GM04504 (cell line): ENCODE measurements around the gene NPHP3.
"Not testable (repeated sequence)": the region's sequence is repeated elsewhere in the genome, so short reads cannot be mapped to it uniquely, and the experiment has no call there.

Experiments
- DNase-seq: peaks from one replicate; pipeline ENCODE4 v3.0.0-alpha.2; 2012; ENCODE audit warnings: low read depth

Gene NPHP3, protein sequence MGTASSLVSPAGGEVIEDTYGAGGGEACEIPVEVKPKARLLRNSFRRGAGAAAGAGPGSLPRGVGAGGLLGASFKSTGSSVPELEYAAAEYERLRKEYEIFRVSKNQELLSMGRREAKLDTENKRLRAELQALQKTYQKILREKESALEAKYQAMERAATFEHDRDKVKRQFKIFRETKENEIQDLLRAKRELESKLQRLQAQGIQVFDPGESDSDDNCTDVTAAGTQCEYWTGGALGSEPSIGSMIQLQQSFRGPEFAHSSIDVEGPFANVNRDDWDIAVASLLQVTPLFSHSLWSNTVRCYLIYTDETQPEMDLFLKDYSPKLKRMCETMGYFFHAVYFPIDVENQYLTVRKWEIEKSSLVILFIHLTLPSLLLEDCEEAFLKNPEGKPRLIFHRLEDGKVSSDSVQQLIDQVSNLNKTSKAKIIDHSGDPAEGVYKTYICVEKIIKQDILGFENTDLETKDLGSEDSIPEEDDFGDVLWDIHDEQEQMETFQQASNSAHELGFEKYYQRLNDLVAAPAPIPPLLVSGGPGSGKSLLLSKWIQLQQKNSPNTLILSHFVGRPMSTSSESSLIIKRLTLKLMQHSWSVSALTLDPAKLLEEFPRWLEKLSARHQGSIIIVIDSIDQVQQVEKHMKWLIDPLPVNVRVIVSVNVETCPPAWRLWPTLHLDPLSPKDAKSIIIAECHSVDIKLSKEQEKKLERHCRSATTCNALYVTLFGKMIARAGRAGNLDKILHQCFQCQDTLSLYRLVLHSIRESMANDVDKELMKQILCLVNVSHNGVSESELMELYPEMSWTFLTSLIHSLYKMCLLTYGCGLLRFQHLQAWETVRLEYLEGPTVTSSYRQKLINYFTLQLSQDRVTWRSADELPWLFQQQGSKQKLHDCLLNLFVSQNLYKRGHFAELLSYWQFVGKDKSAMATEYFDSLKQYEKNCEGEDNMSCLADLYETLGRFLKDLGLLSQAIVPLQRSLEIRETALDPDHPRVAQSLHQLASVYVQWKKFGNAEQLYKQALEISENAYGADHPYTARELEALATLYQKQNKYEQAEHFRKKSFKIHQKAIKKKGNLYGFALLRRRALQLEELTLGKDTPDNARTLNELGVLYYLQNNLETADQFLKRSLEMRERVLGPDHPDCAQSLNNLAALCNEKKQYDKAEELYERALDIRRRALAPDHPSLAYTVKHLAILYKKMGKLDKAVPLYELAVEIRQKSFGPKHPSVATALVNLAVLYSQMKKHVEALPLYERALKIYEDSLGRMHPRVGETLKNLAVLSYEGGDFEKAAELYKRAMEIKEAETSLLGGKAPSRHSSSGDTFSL (N-terminal part only)

DNA sequence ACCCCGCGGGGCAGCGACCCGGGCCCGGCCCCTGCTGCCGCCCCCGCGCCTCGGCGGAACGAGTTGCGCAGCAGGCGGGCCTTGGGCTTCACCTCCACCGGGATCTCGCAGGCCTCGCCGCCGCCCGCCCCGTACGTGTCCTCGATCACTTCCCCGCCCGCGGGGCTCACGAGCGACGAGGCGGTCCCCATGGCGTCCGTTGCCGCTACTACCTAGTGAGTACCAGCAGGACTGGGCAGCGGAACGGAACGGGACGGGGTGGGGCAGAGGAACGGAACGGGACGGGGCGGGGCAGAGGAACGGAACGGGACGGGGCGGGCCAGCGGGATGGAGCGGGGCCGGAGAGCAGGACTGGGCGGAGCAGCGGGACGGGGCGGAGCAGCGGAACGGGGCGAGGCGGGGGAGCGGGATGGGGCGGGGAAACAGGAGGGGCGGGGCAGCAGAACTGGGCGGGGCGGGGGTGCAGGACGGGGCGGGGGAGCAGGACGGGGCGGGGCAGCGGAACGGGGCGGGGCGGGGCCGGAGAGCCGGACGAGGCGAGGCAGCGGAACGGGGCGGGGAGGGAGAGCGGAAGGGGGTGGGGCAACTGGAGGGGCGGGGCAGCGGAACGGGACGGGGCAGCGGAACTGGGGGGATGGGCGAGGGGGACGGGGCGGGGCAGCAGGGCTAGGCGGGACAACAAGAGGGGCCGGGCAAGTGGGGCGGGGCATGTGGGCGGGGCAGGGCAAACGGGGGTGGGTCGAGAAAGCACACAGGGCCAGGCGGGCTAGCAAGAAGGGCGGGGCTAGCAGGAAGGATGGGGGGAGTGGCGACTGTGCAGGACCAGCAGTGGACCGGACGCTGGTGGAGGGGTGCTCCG lies at the start of gene NPHP3:
TSS of gene NPHP3 (minus strand) at position 245 of the 859 bp plus-strand sequence. CDS start at position 191, 54 bp downstream.
- peak; percentile 94 for DNase-seq

GRCh38 chr3:132758740-132759139 lies 36.5 kb upstream of the NPHP3 start:
- DNase-seq, result no peak

DNA sequence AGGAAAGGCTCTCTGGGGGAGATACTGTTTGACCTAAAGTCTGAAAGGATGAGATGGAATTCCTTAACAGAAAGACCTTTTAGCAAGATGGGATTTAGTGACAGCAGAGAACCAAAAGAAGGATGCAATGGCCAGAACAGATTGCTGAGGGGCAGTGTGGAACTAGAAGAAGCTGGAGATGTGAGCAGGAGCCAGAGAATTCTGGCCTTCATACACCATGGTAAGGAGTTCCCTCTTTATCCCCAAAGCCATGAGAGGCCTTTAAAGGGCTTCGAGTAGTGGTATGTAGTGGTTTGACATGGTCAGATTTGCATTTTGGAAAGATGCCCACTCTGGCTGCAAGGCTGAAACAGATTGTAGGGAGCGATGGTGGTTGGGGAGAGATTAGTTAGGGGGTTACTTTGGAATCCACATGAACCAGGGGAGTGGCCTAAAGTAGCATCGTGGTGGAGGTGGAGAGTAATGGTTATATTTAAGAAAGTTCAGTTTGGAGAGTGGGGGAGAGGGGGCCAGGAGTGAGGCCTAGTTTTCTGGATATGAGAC lies 34.0 kb upstream of the NPHP3 start:
- no peak for DNase-seq

- DNase-seq, result no peak
Measured at GRCh38 chr3:132753946-132754345, 31.7 kb upstream of the NPHP3 start.

- no peak for DNase-seq
Measured at GRCh38 chr3:132749786-132750185, 27.6 kb upstream of the NPHP3 start.

DNA sequence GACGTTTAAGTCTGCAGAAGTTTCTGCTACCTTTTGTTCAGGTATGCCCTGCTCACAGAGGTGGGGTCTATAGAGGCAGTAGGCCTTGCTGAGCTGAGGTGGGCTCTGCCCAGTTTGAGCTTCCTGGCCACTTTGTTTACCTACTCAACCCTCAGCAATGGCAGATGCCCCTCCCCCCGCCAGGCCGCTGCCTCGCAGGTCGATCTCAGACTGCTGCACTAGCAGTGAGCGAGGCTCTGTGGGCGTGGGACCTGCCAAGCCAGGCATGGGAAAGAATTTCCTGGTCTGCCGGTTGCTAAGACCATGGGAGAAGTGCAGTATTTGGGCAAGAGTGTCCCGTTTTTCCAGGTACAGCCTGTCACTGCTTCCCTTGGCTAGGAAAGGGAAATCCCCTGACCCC lies 24.5 kb upstream of the NPHP3 start:
- DNase-seq, result not testable (repeated sequence)

- DNase-seq, result no peak
Measured at GRCh38 chr3:132738314-132738713, 16.1 kb upstream of the NPHP3 start.

DNA sequence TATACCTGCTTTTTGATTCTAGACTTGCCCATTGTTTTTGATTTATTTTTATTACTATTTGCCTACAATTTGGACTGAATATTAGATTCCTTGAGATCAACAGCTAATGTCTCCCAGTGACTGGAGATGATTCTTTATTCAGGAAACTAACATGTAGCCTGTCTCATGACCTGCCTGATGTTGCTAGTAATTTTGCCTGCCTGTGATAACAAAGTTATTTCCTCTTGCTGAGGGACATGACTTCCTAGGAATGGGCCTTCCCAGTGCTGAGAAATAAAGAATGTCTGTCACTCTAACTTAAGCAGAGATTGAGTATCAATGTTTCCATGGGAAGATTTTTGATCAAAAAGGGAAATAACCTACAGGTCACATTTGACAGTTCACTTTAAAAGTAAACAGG lies 13.4 kb upstream of the NPHP3 start:
- DNase-seq, result no peak

GRCh38 chr3:132730891-132731580 lies 8.8 kb upstream of the NPHP3 start:
- peak; percentile 28 for DNase-seq

DNA sequence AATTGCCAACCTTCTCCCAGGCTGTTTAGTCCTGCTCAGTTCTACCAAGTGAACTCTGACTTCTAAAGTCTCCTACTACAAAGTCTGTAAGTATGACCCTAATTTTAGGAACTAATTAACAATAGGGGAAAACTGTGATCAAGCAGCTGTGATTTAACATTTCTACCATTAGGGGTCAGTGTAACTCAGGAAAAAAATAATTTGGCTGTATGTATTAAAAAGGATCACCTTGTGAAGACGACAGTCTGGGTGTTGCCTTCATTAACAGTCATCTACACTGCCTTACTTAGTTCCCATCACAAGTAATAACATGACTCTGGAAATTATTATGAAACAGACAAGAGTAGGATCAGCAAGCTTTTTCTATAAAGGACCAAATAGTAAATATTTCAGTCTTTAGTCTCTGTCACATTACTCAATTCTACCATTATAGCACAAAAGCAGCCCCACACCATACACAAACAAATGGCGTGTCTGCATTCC lies 4.2 kb upstream of the NPHP3 start:
- DNase-seq, result no peak

DNA sequence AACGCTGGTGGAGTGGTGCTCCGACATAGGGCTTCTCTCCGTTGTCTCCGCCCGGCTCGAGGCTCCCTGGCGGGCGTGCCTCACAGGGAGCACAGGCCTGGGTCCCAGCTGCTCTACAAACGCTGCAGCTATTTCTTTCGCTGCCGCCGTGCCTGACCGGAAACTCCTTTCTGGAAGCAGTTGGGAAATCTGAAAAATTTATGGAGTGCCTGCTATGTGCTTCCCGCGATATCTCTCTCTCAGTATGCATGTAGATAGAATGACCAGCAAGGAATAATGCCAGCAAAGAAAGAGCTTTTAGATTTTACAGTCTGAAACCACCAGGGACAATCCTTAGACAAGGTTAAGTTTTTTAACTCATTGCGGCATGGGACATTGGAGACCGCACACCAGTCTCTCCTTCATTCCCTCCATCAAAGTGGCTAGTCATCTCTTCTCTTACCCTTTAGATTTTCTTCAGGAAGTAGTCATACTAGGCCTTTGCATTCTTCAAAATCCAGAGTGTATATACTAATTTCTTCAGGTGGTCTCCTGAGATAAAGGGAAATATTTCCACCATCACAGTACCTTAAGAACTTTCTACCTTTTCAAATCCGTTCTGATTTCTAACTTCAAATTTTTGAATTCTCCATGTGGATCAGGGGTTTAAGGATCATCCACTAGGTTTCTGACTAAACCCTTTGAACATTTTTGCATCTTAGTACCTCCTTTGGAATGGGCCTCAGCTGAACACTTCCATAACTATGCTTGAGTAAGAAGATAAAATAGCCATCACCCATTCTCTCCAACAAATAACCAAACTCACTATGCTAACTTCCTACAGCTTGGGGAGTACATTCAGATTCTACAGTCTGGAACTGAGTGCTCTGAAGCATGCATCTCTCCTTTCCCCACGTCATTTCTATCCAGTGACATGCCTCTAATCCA lies 1.1 kb upstream of the NPHP3 start:
- DNase-seq, result no peak

GRCh38 chr3:132721479-132722164 lies 587 bp downstream of the NPHP3 start:
- DNase-seq, result peak; percentile 28

- DNase-seq, result no peak
Measured at GRCh38 chr3:132720228-132720627, 2.0 kb downstream of the NPHP3 start.

GRCh38 chr3:132716372-132716771 lies 5.8 kb downstream of the NPHP3 start:
- DNase-seq, result no peak

GRCh38 chr3:132713977-132714727 lies 8.1 kb downstream of the NPHP3 start:
- no peak for DNase-seq

GRCh38 chr3:132710311-132710710 lies 11.9 kb downstream of the NPHP3 start:
- DNase-seq, result no peak

- no peak for DNase-seq
Measured at GRCh38 chr3:132709761-132710160, 12.4 kb downstream of the NPHP3 start.

- no peak for DNase-seq
Measured at GRCh38 chr3:132703733-132704132, 18.5 kb downstream of the NPHP3 start.
